SK-N-MC (cell line): ENCODE measurements around the gene KIF12.

Experiments used
- EZH2 ChIP-seq: fragments of 200-600 bp; sonication (generic); IDR thresholded peaks from one replicate; pipeline ENCODE4 v1.6.1; 2017; ENCODE audit warnings: antibody characterized with exemption
- FOXP2 ChIP-seq: optimal IDR thresholded peaks from 2 replicates; pipeline ENCODE3; 2011; ENCODE audit warnings: mild to moderate bottlenecking, moderate library complexity; ENCODE audit not compliant: insufficient read depth; ENCODE audit errors: extremely low read length, control extremely low read depth

GRCh38 chr9:114047717-114048116, 51.4 kb downstream of the KIF12 start:
- TF ChIP-seq EZH2 (no peak), FOXP2 (no peak)
